ENCODE data around the gene PPARA.
"Not testable (repeated sequence)": the region's sequence is repeated elsewhere in the genome, so short reads cannot be mapped to it uniquely, and the experiment has no call there.

PPARA gene

GRCh38 chr22:46193898-46194310 lies 43.6 kb downstream of the PPARA start:
- no peaks in the 10 kb centered on the region for H3K36me3 ChIP-seq (ENCODE audit: insufficient read depth, low read length)
- no peaks in the 10 kb centered on the region for H3K27me3 ChIP-seq (ENCODE audit: control insufficient read depth, insufficient read depth, low read length)
- no peaks in the 10 kb centered on the region for H3K4me1 ChIP-seq (ENCODE audit: control insufficient read depth, insufficient read depth, low read length)
- no peak overlapping the region for H3K9ac ChIP-seq (ENCODE audit: low read depth, low read length)
- H3K4me2 ChIP-seq (ENCODE audit: low read length), result no peak overlapping the region
- no peaks in the 10 kb centered on the region for H3K9me3 ChIP-seq (replicated peaks; ENCODE audit: low read length)
- no peak overlapping the region for H3K4me3 ChIP-seq (ENCODE audit: low read length)

- no peak overlapping the region for H3K9ac ChIP-seq (ENCODE audit: low read depth, low read length)
- H3K4me3 ChIP-seq (ENCODE audit: low read length), result no peak overlapping the region
- H3K4me1 ChIP-seq (ENCODE audit: control insufficient read depth, insufficient read depth, low read length), result no peaks in the 10 kb centered on the region
- H3K27me3 ChIP-seq (ENCODE audit: control insufficient read depth, insufficient read depth, low read length), result no peaks in the 10 kb centered on the region
- no peaks in the 10 kb centered on the region for H3K36me3 ChIP-seq (ENCODE audit: insufficient read depth, low read length)
- no peak overlapping the region for H3K4me2 ChIP-seq (ENCODE audit: low read length)
- H3K9me3 ChIP-seq (replicated peaks; ENCODE audit: low read length), result no peaks in the 10 kb centered on the region
Observed at GRCh38 chr22:46195487-46196165, 45.3 kb downstream of the PPARA start.

- H3K27me3 ChIP-seq (ENCODE audit: control insufficient read depth, insufficient read depth, low read length), result no peaks in the 10 kb centered on the region
- H3K4me2 ChIP-seq (ENCODE audit: low read length), result no peak overlapping the region
- no peaks in the 10 kb centered on the region for H3K4me1 ChIP-seq (ENCODE audit: control insufficient read depth, insufficient read depth, low read length)
- no peaks in the 10 kb centered on the region for H3K36me3 ChIP-seq (ENCODE audit: insufficient read depth, low read length)
- H3K9ac ChIP-seq (ENCODE audit: low read depth, low read length), result no peak overlapping the region
- no peak overlapping the region for H3K4me3 ChIP-seq (ENCODE audit: low read length)
- H3K9me3 ChIP-seq (replicated peaks; ENCODE audit: low read length), result no peaks in the 10 kb centered on the region
Observed at GRCh38 chr22:46196278-46196677, 46.0 kb downstream of the PPARA start.

GRCh38 chr22:46198274-46198673 lies 47.9 kb downstream of the PPARA start:
- H3K9me3 ChIP-seq (replicated peaks; ENCODE audit: low read length), result no peaks in the 10 kb centered on the region
- H3K9ac ChIP-seq (ENCODE audit: low read depth, low read length), result no peak overlapping the region
- no peak overlapping the region for H3K4me2 ChIP-seq (ENCODE audit: low read length)
- no peaks in the 10 kb centered on the region for H3K27me3 ChIP-seq (ENCODE audit: control insufficient read depth, insufficient read depth, low read length)
- no peaks in the 10 kb centered on the region for H3K36me3 ChIP-seq (ENCODE audit: insufficient read depth, low read length)
- H3K4me3 ChIP-seq (ENCODE audit: low read length), result no peak overlapping the region
- H3K4me1 ChIP-seq (ENCODE audit: control insufficient read depth, insufficient read depth, low read length), result no peaks in the 10 kb centered on the region

- H3K36me3 ChIP-seq (ENCODE audit: insufficient read depth, low read length); H3K27me3 ChIP-seq (ENCODE audit: control insufficient read depth, insufficient read depth, low read length); H3K4me1 ChIP-seq (ENCODE audit: control insufficient read depth, insufficient read depth, low read length); H3K9me3 ChIP-seq (replicated peaks; ENCODE audit: low read length); H3K4me3 ChIP-seq (ENCODE audit: low read length); H3K9ac ChIP-seq (ENCODE audit: low read depth, low read length); H3K4me2 ChIP-seq (ENCODE audit: low read length): not testable (repeated sequence)
Observed at GRCh38 chr22:46198806-46199205, 48.5 kb downstream of the PPARA start.

- Histone ChIP-seq H3K9ac (ENCODE audit: low read depth, low read length) (no peak overlapping the region), H3K27me3 (ENCODE audit: control insufficient read depth, insufficient read depth, low read length) (no peaks in the 10 kb centered on the region), H3K36me3 (ENCODE audit: insufficient read depth, low read length) (peaks cover 6% of the 10 kb centered on the region)
Observed at GRCh38 chr22:46201059-46201757, 50.9 kb downstream of the PPARA start.

GRCh38 chr22:46202897-46203600 lies 52.7 kb downstream of the PPARA start:
- Histone ChIP-seq H3K4me2 (ENCODE audit: low read length) (no peak overlapping the region), H3K9me3 (replicated peaks; ENCODE audit: low read length) (no peaks in the 10 kb centered on the region), H3K4me1 (ENCODE audit: control insufficient read depth, insufficient read depth, low read length) (no peaks in the 10 kb centered on the region), H3K36me3 (ENCODE audit: insufficient read depth, low read length) (peaks cover 6% of the 10 kb centered on the region), H3K9ac (ENCODE audit: low read depth, low read length) (no peak overlapping the region), H3K27me3 (ENCODE audit: control insufficient read depth, insufficient read depth, low read length) (no peaks in the 10 kb centered on the region), H3K4me3 (ENCODE audit: low read length) (no peak overlapping the region)

More at GRCh38 chr22:46201059-46201757, 50.9 kb downstream of the PPARA start:
- H3K4me1 ChIP-seq (ENCODE audit: control insufficient read depth, insufficient read depth, low read length), result no peaks in the 10 kb centered on the region
- no peaks in the 10 kb centered on the region for H3K9me3 ChIP-seq (replicated peaks; ENCODE audit: low read length)
- no peak overlapping the region for H3K4me3 ChIP-seq (ENCODE audit: low read length)
- no peak overlapping the region for H3K4me2 ChIP-seq (ENCODE audit: low read length)

GRCh38 chr22:46203601-46203980 lies 53.3 kb downstream of the PPARA start:
- Histone ChIP-seq H3K27me3 (ENCODE audit: control insufficient read depth, insufficient read depth, low read length) (no peaks in the 10 kb centered on the region), H3K36me3 (ENCODE audit: insufficient read depth, low read length) (peaks cover 8% of the 10 kb centered on the region), H3K9ac (ENCODE audit: low read depth, low read length) (no peak overlapping the region), H3K9me3 (replicated peaks; ENCODE audit: low read length) (no peaks in the 10 kb centered on the region), H3K4me3 (ENCODE audit: low read length) (no peak overlapping the region), H3K4me2 (ENCODE audit: low read length) (no peak overlapping the region), H3K4me1 (ENCODE audit: control insufficient read depth, insufficient read depth, low read length) (no peaks in the 10 kb centered on the region)

- H3K4me3 ChIP-seq (ENCODE audit: low read length), result no peak overlapping the region
- no peak overlapping the region for H3K9ac ChIP-seq (ENCODE audit: low read depth, low read length)
- peaks cover 16% of the 10 kb centered on the region for H3K36me3 ChIP-seq (ENCODE audit: insufficient read depth, low read length)
Observed at GRCh38 chr22:46209262-46209661, 58.9 kb downstream of the PPARA start.

GRCh38 chr22:46212195-46212594 lies 61.9 kb downstream of the PPARA start:
- Histone ChIP-seq H3K36me3 (ENCODE audit: insufficient read depth, low read length) (peaks cover 22% of the 10 kb centered on the region), H3K9ac (ENCODE audit: low read depth, low read length) (no peak overlapping the region), H3K9me3 (replicated peaks; ENCODE audit: low read length) (no peaks in the 10 kb centered on the region), H3K4me3 (ENCODE audit: low read length) (no peak overlapping the region), H3K4me1 (ENCODE audit: control insufficient read depth, insufficient read depth, low read length) (no peaks in the 10 kb centered on the region), H3K27me3 (ENCODE audit: control insufficient read depth, insufficient read depth, low read length) (no peaks in the 10 kb centered on the region), H3K4me2 (ENCODE audit: low read length) (no peak overlapping the region)

More at GRCh38 chr22:46209262-46209661, 58.9 kb downstream of the PPARA start:
- no peak overlapping the region for H3K4me2 ChIP-seq (ENCODE audit: low read length)
- H3K4me1 ChIP-seq (ENCODE audit: control insufficient read depth, insufficient read depth, low read length), result no peaks in the 10 kb centered on the region
- no peaks in the 10 kb centered on the region for H3K27me3 ChIP-seq (ENCODE audit: control insufficient read depth, insufficient read depth, low read length)
- no peaks in the 10 kb centered on the region for H3K9me3 ChIP-seq (replicated peaks; ENCODE audit: low read length)

- no peaks in the 10 kb centered on the region for H3K9me3 ChIP-seq (replicated peaks; ENCODE audit: low read length)
- H3K4me2 ChIP-seq (ENCODE audit: low read length), result no peak overlapping the region
- H3K4me1 ChIP-seq (ENCODE audit: control insufficient read depth, insufficient read depth, low read length), result no peaks in the 10 kb centered on the region
- peaks cover 22% of the 10 kb centered on the region for H3K36me3 ChIP-seq (ENCODE audit: insufficient read depth, low read length)
- no peak overlapping the region for H3K9ac ChIP-seq (ENCODE audit: low read depth, low read length)
- H3K27me3 ChIP-seq (ENCODE audit: control insufficient read depth, insufficient read depth, low read length), result no peaks in the 10 kb centered on the region
- H3K4me3 ChIP-seq (ENCODE audit: low read length), result no peak overlapping the region
Observed at GRCh38 chr22:46213052-46213451, 62.7 kb downstream of the PPARA start.

Data from skeletal muscle satellite cell (primary cell).